Natural killer cell treated with Interleukin-12 subunit alpha and Interleukin-12 subunit beta and Interleukin-15 and Interleukin-18, amount 100 ng/mL, for 72 hours (primary cell): Measurements from ENCODE around the gene CCR3. TPM values are rescaled to one million over a fixed set of nuclear protein-coding genes. Genes with fewer than 3 reads are reported as not detected.

Experiments used
- ATAC-seq, 2 donors: fragments of 150-1000 bp; cut with Tn5 transposase in 1 of 2; sonication (Bioruptor Pico), chemical (Tn5 transposase) in 1 of 2; 2 replicates each; pipeline ENCODE4 v1.10.0; 2021
- DNase-seq: peaks from one replicate; pipeline ENCODE4 v3.0.0; 2022; ENCODE audit warnings: low spot score
- H3K27ac Mint-ChIP-seq, 2 donors: 1 replicate in 1 of 2; 2 replicates in 1 of 2; pipeline ENCODE4 v1.8.0; 2022; ENCODE audit warnings: mixed read lengths in 2 of 2, mild to moderate bottlenecking in 1 of 2, moderate library complexity in 1 of 2
- H3K27me3 Mint-ChIP-seq, 2 donors: 1 replicate in 1 of 2; 2 replicates in 1 of 2; pipeline ENCODE4 v1.8.0; 2022; ENCODE audit warnings: mixed read lengths in 2 of 2
- H3K36me3 Mint-ChIP-seq: one replicate; pipeline ENCODE4 v1.8.0; 2022; ENCODE audit warnings: mixed read lengths
- H3K4me1 Mint-ChIP-seq, 2 donors: 1 replicate in 1 of 2; 2 replicates in 1 of 2; pipeline ENCODE4 v1.8.0; 2022; ENCODE audit warnings: low read depth in 2 of 2, mixed read lengths in 2 of 2, mild to moderate bottlenecking in 1 of 2
- H3K4me3 Mint-ChIP-seq: one replicate; pipeline ENCODE4 v1.8.0; 2022; ENCODE audit warnings: mixed read lengths
- H3K9me3 Mint-ChIP-seq: 2 replicates; pipeline ENCODE4 v1.8.0; 2022; ENCODE audit warnings: mixed read lengths
- total RNA-seq, 2 donors: library from RNA; stranded (reverse); gene quantifications; one replicate each; pipeline ENCODE4 v1.2.3, GENCODE V29; 2022

The CCR3 gene
- total RNA-seq, 2 donors from 2014 or later: 0.55 to 4.3 TPM

GRCh38 chr3:46209053-46209452 lies 33.2 kb upstream of the CCR3 start:
- peak overlapping the region; percentile 77 for H3K4me3 Mint-ChIP-seq

GRCh38 chr3:46209746-46210470 lies 32.4 kb upstream of the CCR3 start:
- Mint-ChIP-seq H3K4me3 (no peak overlapping the region), H3K9me3 (no peaks in the 10 kb centered on the region), H3K27ac (peak overlapping the region; percentile 87 to 96), H3K27me3 (no peaks in the 10 kb centered on the region), H3K4me1 (peaks cover 42 to 56% of the 10 kb centered on the region in 2 donors), H3K36me3 (no peaks in the 10 kb centered on the region)
- no peak for ATAC-seq
- DNase-seq: no peak

More at GRCh38 chr3:46209053-46209452, 33.2 kb upstream of the CCR3 start:
- DNase-seq (no peak), ATAC-seq (no peak)
- H3K9me3 Mint-ChIP-seq: no peaks in the 10 kb centered on the region
- H3K36me3 Mint-ChIP-seq: peaks cover 4% of the 10 kb centered on the region
- peaks cover 50 to 63% of the 10 kb centered on the region in 2 donors for H3K4me1 Mint-ChIP-seq
- peak overlapping the region; percentile 87 to 96 for H3K27ac Mint-ChIP-seq
- no peaks in the 10 kb centered on the region for H3K27me3 Mint-ChIP-seq

DNA sequence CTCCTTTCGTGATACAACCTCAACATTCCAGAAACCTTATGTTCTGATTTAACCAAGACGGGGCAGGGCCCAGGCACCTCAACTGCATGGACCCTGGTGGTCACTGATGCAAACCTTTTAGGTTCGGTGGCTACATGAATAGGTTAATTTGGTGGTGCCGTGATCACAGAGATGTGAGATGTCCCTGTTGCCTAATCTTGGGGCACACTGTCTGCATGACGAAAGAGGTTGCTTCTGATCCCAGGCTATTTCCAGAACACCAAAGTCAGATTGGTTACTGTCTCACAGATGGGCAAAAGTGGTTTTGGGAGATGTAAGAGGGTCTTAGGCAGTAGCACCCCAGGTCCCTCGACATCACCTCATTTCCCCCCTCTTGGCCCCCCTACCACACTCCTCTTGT lies 30.2 kb upstream of the CCR3 start:
- Mint-ChIP-seq H3K36me3 (peaks cover 5% of the 10 kb centered on the region), H3K27ac (no peak overlapping the region), H3K4me3 (no peak overlapping the region), H3K9me3 (no peaks in the 10 kb centered on the region), H3K27me3 (no peaks in the 10 kb centered on the region), H3K4me1 (peaks cover 33 to 44% of the 10 kb centered on the region in 2 donors)
- no peak for DNase-seq
- no peak for ATAC-seq

GRCh38 chr3:46213201-46213600 lies 29.1 kb upstream of the CCR3 start:
- ATAC-seq (peak; percentile 12 to 54), DNase-seq (no peak)
- Mint-ChIP-seq H3K27me3 (no peaks in the 10 kb centered on the region), H3K4me1 (peaks cover 35 to 40% of the 10 kb centered on the region in 2 donors), H3K27ac (no peak overlapping the region), H3K4me3 (no peak overlapping the region), H3K9me3 (no peaks in the 10 kb centered on the region), H3K36me3 (peaks cover 13% of the 10 kb centered on the region)

DNA sequence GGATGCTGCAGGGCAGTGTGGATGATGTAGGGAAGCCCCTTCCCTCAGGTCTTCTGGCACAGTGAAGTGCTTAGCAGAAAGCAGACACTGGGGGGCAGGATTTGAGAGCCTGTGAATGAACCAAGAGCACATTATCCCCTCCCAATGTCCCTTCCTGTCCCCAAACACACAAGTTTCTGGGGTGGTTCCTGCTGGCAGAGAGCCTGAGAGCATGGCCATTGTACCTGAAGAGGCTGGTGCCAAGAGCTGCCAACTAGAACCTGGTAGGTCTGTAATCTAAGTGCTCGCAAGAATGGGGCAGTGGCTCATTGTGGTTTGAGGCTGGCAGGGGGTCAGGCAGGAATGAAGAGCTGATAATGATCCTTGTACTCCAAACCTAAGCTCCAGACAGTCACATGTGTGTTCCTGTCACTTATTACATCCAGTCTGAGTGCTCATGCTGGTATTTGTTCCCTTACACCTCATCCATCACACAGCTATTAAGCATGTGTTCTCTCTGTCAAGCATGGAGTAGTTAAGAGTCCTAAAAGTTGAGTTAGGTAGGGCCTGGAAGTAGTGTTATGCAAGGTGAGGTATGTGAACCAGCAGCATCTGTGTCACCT lies 27.4 kb upstream of the CCR3 start:
- H3K9me3 Mint-ChIP-seq: no peaks in the 10 kb centered on the region
- H3K27me3 Mint-ChIP-seq: no peaks in the 10 kb centered on the region
- H3K4me1 Mint-ChIP-seq: peaks cover 27% of the 10 kb centered on the region in 2 donors
- DNase-seq (no peak), ATAC-seq (peak in 1 of 2 donors; percentile 46)
- no peak overlapping the region for H3K27ac Mint-ChIP-seq
- H3K4me3 Mint-ChIP-seq: no peak overlapping the region
- H3K36me3 Mint-ChIP-seq: peaks cover 23% of the 10 kb centered on the region

GRCh38 chr3:46215810-46216414 lies 26.3 kb upstream of the CCR3 start:
- DNase-seq (no peak), ATAC-seq (no peak)
- Mint-ChIP-seq H3K27ac (peak overlapping the region in 1 of 2 donors; percentile 60), H3K27me3 (no peaks in the 10 kb centered on the region), H3K4me3 (no peak overlapping the region), H3K9me3 (no peaks in the 10 kb centered on the region), H3K4me1 (peaks cover 19 to 27% of the 10 kb centered on the region in 2 donors), H3K36me3 (peaks cover 24% of the 10 kb centered on the region)

- Mint-ChIP-seq H3K9me3 (no peaks in the 10 kb centered on the region), H3K4me3 (peak overlapping the region; percentile 22), H3K4me1 (peaks cover 21 to 31% of the 10 kb centered on the region in 2 donors), H3K36me3 (peaks cover 24% of the 10 kb centered on the region), H3K27me3 (no peaks in the 10 kb centered on the region), H3K27ac (peak overlapping the region in 1 of 2 donors; percentile 1)
- ATAC-seq (no peak), DNase-seq (no peak)
Measured at GRCh38 chr3:46218196-46218709, 24.0 kb upstream of the CCR3 start.

GRCh38 chr3:46221391-46221790 lies 20.9 kb upstream of the CCR3 start:
- no peak for ATAC-seq
- Mint-ChIP-seq H3K4me3 (no peak overlapping the region), H3K4me1 (peaks cover 22 to 33% of the 10 kb centered on the region in 2 donors), H3K9me3 (peaks cover under 1% of the 10 kb centered on the region), H3K27ac (peak overlapping the region in 1 of 2 donors; percentile 16), H3K27me3 (peaks cover 0 to 3% of the 10 kb centered on the region in 2 donors), H3K36me3 (peaks cover 24% of the 10 kb centered on the region)
- DNase-seq: no peak

DNA sequence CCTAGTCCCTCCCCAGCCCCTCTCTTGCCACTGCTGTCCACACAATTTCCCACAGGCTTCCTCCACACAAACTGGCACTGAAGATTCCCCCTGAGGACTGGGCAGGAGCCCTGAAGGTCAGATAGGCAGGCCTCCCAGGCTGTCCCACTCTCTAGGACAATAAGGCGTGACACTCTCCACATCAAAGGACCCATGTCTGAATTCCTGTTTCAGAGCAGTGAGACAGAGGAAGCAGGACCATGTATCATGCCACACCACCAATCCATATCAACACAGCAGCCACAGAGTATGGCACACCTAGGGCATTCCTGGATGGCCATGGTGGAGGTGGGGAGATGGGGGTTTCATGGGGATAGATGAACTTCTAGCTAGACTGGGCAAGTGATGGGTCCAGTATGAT lies 20.3 kb upstream of the CCR3 start:
- peak overlapping the region in 1 of 2 donors; percentile 28 for H3K27ac Mint-ChIP-seq
- peaks cover 21% of the 10 kb centered on the region for H3K36me3 Mint-ChIP-seq
- peaks cover 0 to 3% of the 10 kb centered on the region in 2 donors for H3K27me3 Mint-ChIP-seq

DNA sequence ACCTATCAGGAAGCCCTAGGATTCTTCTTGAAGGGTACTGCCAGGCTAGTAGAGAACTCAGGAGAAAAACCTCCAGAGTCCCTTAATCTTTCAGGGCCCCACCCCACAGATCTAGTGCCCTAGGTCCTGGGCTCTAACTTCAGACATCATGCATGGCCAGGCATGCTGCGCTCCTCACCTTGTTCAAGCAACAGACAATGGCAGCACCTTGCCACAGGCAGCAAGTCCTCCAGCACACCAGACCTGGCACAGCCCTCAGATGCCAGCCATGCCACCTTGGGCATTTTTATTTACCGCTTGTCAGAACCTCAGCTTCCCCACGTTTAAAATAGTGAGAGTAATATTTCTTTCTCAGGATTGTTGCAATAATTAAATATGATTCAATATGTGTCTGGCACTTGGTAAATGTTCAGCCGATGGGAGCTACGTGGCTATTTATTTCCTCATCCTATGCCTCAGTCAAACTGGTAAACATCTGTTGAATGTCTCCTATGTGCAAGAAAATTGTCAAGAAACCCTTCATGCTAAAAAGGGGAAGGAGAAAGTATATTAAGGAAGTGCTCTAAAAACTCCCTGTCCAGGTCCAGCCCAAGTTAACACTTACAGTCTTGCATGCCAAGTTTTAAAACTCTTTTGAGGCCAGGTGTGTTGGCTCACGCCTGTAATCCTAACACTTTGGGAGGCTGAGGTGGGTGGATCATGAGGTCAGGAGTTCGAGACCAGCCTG lies 19.7 kb upstream of the CCR3 start:
- Mint-ChIP-seq H3K27me3 (peaks cover 0 to 3% of the 10 kb centered on the region in 2 donors), H3K36me3 (peaks cover 17% of the 10 kb centered on the region), H3K4me3 (no peak overlapping the region), H3K4me1 (peaks cover 16 to 26% of the 10 kb centered on the region in 2 donors), H3K27ac (peak overlapping the region in 1 of 2 donors; percentile 28), H3K9me3 (peaks cover 3% of the 10 kb centered on the region)
- DNase-seq (no peak), ATAC-seq (no peak)

More for the DNA sequence above, 20.3 kb upstream of the CCR3 start:
- H3K4me1 Mint-ChIP-seq: peaks cover 19 to 27% of the 10 kb centered on the region in 2 donors
- no peak for DNase-seq
- no peak for ATAC-seq
- no peak overlapping the region for H3K4me3 Mint-ChIP-seq
- H3K9me3 Mint-ChIP-seq: peaks cover 3% of the 10 kb centered on the region

DNA sequence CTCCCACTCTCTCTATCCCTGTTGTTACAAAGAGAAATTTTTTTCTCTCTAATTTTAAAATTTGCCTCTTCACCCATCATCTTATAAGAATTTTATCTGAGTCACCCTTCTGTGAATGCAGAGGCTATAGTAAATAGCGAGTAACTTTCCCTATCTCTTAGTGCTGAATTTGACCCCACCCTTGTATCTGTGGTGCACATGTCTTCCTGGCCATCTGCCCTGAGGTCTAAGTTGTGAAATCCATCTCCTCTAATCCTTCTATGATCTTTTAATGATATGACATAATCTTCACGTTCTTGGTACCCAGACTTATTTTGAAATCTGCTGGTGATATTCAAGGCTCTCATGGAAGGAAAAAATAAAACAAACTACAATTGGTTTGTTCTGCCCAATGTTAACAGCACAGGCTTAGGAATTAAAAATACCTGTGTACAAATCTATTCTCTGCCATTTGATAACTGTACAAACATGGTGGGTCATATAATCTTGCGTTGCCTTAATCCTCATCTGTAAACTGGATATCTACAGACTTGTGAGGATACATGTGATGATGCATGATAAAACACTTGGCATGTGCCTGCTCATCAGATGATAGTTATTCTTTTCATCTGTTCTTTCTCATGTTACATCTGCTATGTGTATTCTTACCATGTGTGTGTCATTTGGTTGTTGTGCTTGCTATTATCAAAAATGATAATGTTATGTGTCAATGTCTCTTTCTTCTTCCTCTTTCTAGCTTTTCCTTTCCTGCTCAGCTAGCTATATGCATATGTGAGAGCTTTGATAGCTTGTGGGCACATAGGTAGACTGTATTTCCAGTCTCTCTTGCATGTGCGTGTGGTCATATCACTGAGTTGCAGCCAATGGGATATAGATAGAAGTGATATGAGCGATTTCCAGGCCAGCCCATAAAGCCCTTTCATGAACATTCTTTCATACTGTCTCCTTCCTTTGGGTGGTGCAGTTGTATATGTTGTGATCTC lies 13.7 kb upstream of the CCR3 start:
- ATAC-seq: peak; percentile 80 to 90
- H3K27me3 Mint-ChIP-seq: peaks cover 0 to 1% of the 10 kb centered on the region in 2 donors
- H3K27ac Mint-ChIP-seq: peak overlapping the region; percentile 65 to 77

GRCh38 chr3:46231323-46231722 lies 10.9 kb upstream of the CCR3 start:
- peaks cover 27 to 37% of the 10 kb centered on the region in 2 donors for H3K4me1 Mint-ChIP-seq
- peak overlapping the region; percentile 37 to 64 for H3K27ac Mint-ChIP-seq
- H3K27me3 Mint-ChIP-seq: no peaks in the 10 kb centered on the region

More for the DNA sequence above, 13.7 kb upstream of the CCR3 start:
- H3K4me3 Mint-ChIP-seq: peak overlapping the region; percentile 61
- peaks cover 3% of the 10 kb centered on the region for H3K9me3 Mint-ChIP-seq
- peaks cover 6% of the 10 kb centered on the region for H3K36me3 Mint-ChIP-seq
- H3K4me1 Mint-ChIP-seq: peaks cover 20 to 28% of the 10 kb centered on the region in 2 donors
- DNase-seq: no peak

More at GRCh38 chr3:46231323-46231722, 10.9 kb upstream of the CCR3 start:
- Mint-ChIP-seq H3K36me3 (peaks cover 6% of the 10 kb centered on the region), H3K9me3 (peaks cover 3% of the 10 kb centered on the region), H3K4me3 (no peak overlapping the region)
- no peak for ATAC-seq
- no peak for DNase-seq
